ENCODE measurements around the gene MNT. TPM values are rescaled to one million over a fixed set of nuclear protein-coding genes. Genes with fewer than 3 reads are reported as not detected.

Gene MNT
- total and polyA plus RNA-seq, 2 of the 8 experiments (the other 6 are each of a cell fraction or from before 2014, with no cell fraction given): 5.0 to 17.3 TPM

- WGBS, 2 experiments (ENCODE audit: extremely low coverage in 1 of 2, insufficient coverage in 1 of 2, insufficient read length in 1 of 2, insufficient replicate concordance in 2 of 2, low coverage in 1 of 2, low lambda C conversion rate in 2 of 2, missing lambda C conversion rate in 1 of 2): 91% methylated on average over 21 of the region's 21 CpGs; no CpG with 5 or more reads in 1 of the 2 experiments
- CTCF ChIA-PET (ENCODE audit: partially characterized antibody): interaction anchor here (1.1 to 6.8 kb wide), 9 partner anchors 8 to 116 kb away, joined by 3 to 55 read pairs (median 5); no protein-coding TSS in a partner anchor
These were observed 39.7 kb downstream of the MNT start for GRCh38 chr17:2361010-2361760.

More at GRCh38 chr17:2361010-2361760, 39.7 kb downstream of the MNT start:
- POLR2A ChIA-PET (ENCODE audit: partially characterized antibody): interaction anchor here (0.7 to 2.1 kb wide), 8 partner anchors 9 to 55 kb away, joined by 3 to 13 read pairs (median 5); partner anchors contain the start of gene SGSM2
- Histone ChIP-seq H2BK12ac (ENCODE audit: low read depth, low read length) (no peak overlapping the region), H3K27me3 (replicated peaks in 1 of 4; ENCODE audit: control insufficient read depth in 3 of 4, extremely low read depth in 1 of 4, insufficient read depth in 3 of 4, low read length in 3 of 4) (no peaks in the 10 kb centered on the region), H3K4ac (replicated peaks; ENCODE audit: insufficient read length, low read depth, low read length) (no peak overlapping the region), H3K23ac (ENCODE audit: insufficient read length) (no peak overlapping the region), H3K9ac (replicated peaks in 1 of 4; ENCODE audit: extremely low read depth in 1 of 4, low read depth in 3 of 4, low read length in 3 of 4) (no peak overlapping the region), H3K14ac (ENCODE audit: insufficient read length) (no peak overlapping the region), H2BK20ac (ENCODE audit: low read length) (no peak overlapping the region), H2BK120ac (replicated peaks; ENCODE audit: low read depth, low read length) (no peak overlapping the region), H3K27ac (ENCODE audit: low read depth, low read length) (no peak overlapping the region), H4K20me1 (replicated peaks in 1 of 2; ENCODE audit: control insufficient read depth in 1 of 2, insufficient read depth in 2 of 2, low read length in 2 of 2) (peaks cover 2 to 6% of the 10 kb centered on the region in 2 experiments), H3K23me2 (ENCODE audit: low read depth, low read length) (no peaks in the 10 kb centered on the region), H2BK5ac (ENCODE audit: low read depth, low read length) (peak overlapping the region; percentile 24; the same call in 1 of the 2 replicates), H2AK5ac (ENCODE audit: low read depth, low read length) (no peak overlapping the region), H3K9me3 (ENCODE audit: insufficient read depth in 2 of 2, low read depth in 1 of 2, low read length in 1 of 2) (no peaks in the 10 kb centered on the region), H2BK15ac (ENCODE audit: low read length) (no peak overlapping the region), H3K79me2 (ENCODE audit: control insufficient read depth in 1 of 2, insufficient read depth in 2 of 2, low read length in 2 of 2) (no peaks in the 10 kb centered on the region), H4K91ac (replicated peaks; ENCODE audit: insufficient read length, low read length) (no peak overlapping the region), H3K18ac (ENCODE audit: extremely low read depth, low read length) (no peak overlapping the region), H3K4me1 (replicated peaks in 1 of 4; ENCODE audit: control insufficient read depth in 3 of 4, insufficient read depth in 4 of 4, low read length in 3 of 4) (no peaks in the 10 kb centered on the region; a peak in 2 of 7 replicates), H3K79me1 (ENCODE audit: low read depth, low read length) (no peaks in the 10 kb centered on the region), H3K4me2 (ENCODE audit: insufficient read depth in 1 of 2, low read depth in 2 of 2, low read length in 2 of 2) (no peak overlapping the region), H3K56ac (replicated peaks; ENCODE audit: insufficient read length, low read depth, low read length) (no peak overlapping the region), H2AFZ (ENCODE audit: low read length) (no peak overlapping the region), H4K5ac (ENCODE audit: insufficient read length, low read depth, low read length) (no peak overlapping the region), H3K4me3 (ENCODE audit: extremely low read depth in 1 of 4, insufficient read depth in 2 of 4, low read depth in 3 of 4, low read length in 4 of 4) (no peak overlapping the region), H3K36me3 (ENCODE audit: control insufficient read depth in 2 of 4, insufficient read depth in 4 of 4, low read length in 3 of 4) (peaks cover 0 to 10% (median 6%) of the 10 kb centered on the region in 4 experiments; a peak in 4 of 8 replicates), H4K8ac (ENCODE audit: extremely low read depth, insufficient read depth, low read length) (no peak overlapping the region)
- FAIRE-seq (no peak), DNase-seq (ENCODE audit: low read depth in 1 of 2, low spot score in 2 of 2) (no peak)
- TF ChIP-seq CBX8 (IDR thresholded peaks at IDR 0.05; ENCODE audit: borderline replicate concordance, low read depth, low read length): no peak
- no peak for TF ChIP-seq GTF2F1 (IDR thresholded peaks at IDR 0.05; ENCODE audit: borderline replicate concordance, low read depth, low read length)
